OCI-LY7 (cell line): Measurements from ENCODE around the gene FIGN. TPM values are rescaled to one million over a fixed set of nuclear protein-coding genes. Genes with fewer than 3 reads are reported as not detected.

Experiments
- BruUV-seq: library from RNA; stranded (reverse); fragments of 400-500 nt; replicated peaks from 2 replicates; lab custom pipeline; 2021; lab: Mats Ljungman, UMichigan
- CTCF ChIA-PET: fragments of 300-600 bp; sonication (Branson Sonifier 250); formaldehyde crosslinking; loops from one replicate; lab custom pipeline; 2022; ENCODE audit warnings: antibody characterized with exemption; ENCODE audit not compliant: unreplicated experiment; lab: Charles Lee
- POLR2A ChIA-PET: fragments of 300-600 bp; sonication (Branson Sonifier 250); formaldehyde crosslinking; loops from one replicate; lab custom pipeline; 2022; ENCODE audit warnings: antibody characterized with exemption; lab: Charles Lee
- DNase-seq: peaks from one replicate; pipeline ENCODE4 v3.0.0-alpha.2; 2015; ENCODE audit warnings: low spot score
- H2AFZ ChIP-seq: fragments of 200-600 bp; sonication (generic), shearing (Covaris generic); 2 replicates; pipeline ENCODE4 v1.6.1; 2014; ENCODE audit warnings: mild to moderate bottlenecking, antibody characterized with exemption, low read length, moderate library complexity
- H3K27ac ChIP-seq: fragments of 200-600 bp; sonication (generic); 2 replicates; pipeline ENCODE4 v1.5.1; 2014; ENCODE audit warnings: mixed run types, low read depth, mild to moderate bottlenecking, moderate library complexity, low read length, inconsistent platforms; ENCODE audit not compliant: poor library complexity, severe bottlenecking
- H3K36me3 ChIP-seq: fragments of 200-600 bp; sonication (generic); 2 replicates; pipeline ENCODE4 v1.6.1; 2014; ENCODE audit warnings: mild to moderate bottlenecking, antibody characterized with exemption, low read length, moderate library complexity, mixed read lengths; ENCODE audit not compliant: insufficient read depth
- H3K4me1 ChIP-seq: fragments of 200-600 bp; sonication (generic); 2 replicates; pipeline ENCODE4 v1.5.1; 2014; ENCODE audit warnings: mild to moderate bottlenecking, low read length; ENCODE audit not compliant: insufficient read depth, poor library complexity, severe bottlenecking
- H3K4me2 ChIP-seq: fragments of 200-600 bp; sonication (generic); 2 replicates; pipeline ENCODE4 v1.6.1; 2014; ENCODE audit warnings: mild to moderate bottlenecking, low read length
- H3K4me3 ChIP-seq: fragments of 200-600 bp; sonication (generic); 2 replicates; pipeline ENCODE4 v1.5.1; 2014; ENCODE audit warnings: mild to moderate bottlenecking, low read depth, low read length; ENCODE audit not compliant: poor library complexity, severe bottlenecking
- H3K79me2 ChIP-seq: fragments of 200-600 bp; sonication (generic); 2 replicates; pipeline ENCODE4 v1.6.1; 2016; ENCODE audit warnings: low read depth, mild to moderate bottlenecking, low read length, moderate library complexity, mixed read lengths; ENCODE audit not compliant: insufficient read depth
- H3K9me2 ChIP-seq: fragments of 200-600 bp; sonication (generic); 2 replicates; pipeline ENCODE4 v1.6.1; 2016; ENCODE audit warnings: mild to moderate bottlenecking, low read length, mixed read lengths; ENCODE audit not compliant: insufficient read depth
- H3K9me3 ChIP-seq: fragments of 200-600 bp; sonication (generic); 2 replicates; pipeline ENCODE4 v1.6.1; 2014; ENCODE audit warnings: mild to moderate bottlenecking, mixed run types, low read length, mixed read lengths
- H4K20me1 ChIP-seq: fragments of 200-600 bp; sonication (generic); 2 replicates; pipeline ENCODE4 v1.6.1; 2014; ENCODE audit warnings: mild to moderate bottlenecking, antibody characterized with exemption, low read length, moderate library complexity, mixed read lengths; ENCODE audit not compliant: insufficient read depth
- EZH2phosphoT487 ChIP-seq: fragments of 200-600 bp; sonication (generic); IDR thresholded peaks from 2 replicates; pipeline ENCODE4 v1.6.1; 2018; ENCODE audit warnings: low read depth, borderline replicate concordance, mild to moderate bottlenecking, mixed run types, antibody characterized with exemption, low read length, moderate library complexity, mixed read lengths
- intact Hi-C: fragments of 100-400 bp; cut with micrococcal nuclease; formaldehyde crosslinking; loops from one replicate; pipeline ENCODE4 v1.10.0; 2022; ENCODE audit not compliant: unreplicated experiment
- total RNA-seq, 2 experiments: library from RNA; depleted of rRNA in 1 of 2; stranded (reverse); fragments of >200 nt in 1 of 2; shearing (Covaris generic) in 1 of 2; gene quantifications; 2 replicates each; pipeline ENCODE4 v1.2.3, GENCODE V29; 2014 to 2022
- TF ChIP-seq, protein P1 (sequence below): fragments of 200-600 bp; sonication (generic); conservative IDR thresholded peaks from 2 replicates; pipeline ENCODE4 v1.5.1; 2014; ENCODE audit warnings: mild to moderate bottlenecking, antibody characterized with exemption, low read length, moderate library complexity, mixed read lengths

Gene FIGN
- total RNA-seq, 2 experiments from 2014 or later = not detected

GRCh38 chr2:163716101-163716500, 19.7 kb downstream of the FIGN start:
- POLR2A ChIA-PET = no interaction called here
- Histone ChIP-seq H3K4me1 (no peaks in the 10 kb centered on the region), H3K27ac (no peak overlapping the region), H2AFZ (no peak overlapping the region), H3K79me2 (no peaks in the 10 kb centered on the region), H3K9me3 (no peaks in the 10 kb centered on the region), H4K20me1 (no peaks in the 10 kb centered on the region), H3K4me2 (no peak overlapping the region), H3K36me3 (no peaks in the 10 kb centered on the region), H3K4me3 (no peak overlapping the region), H3K9me2 (no peaks in the 10 kb centered on the region)
- BruUV-seq = no TSS peak
- CTCF ChIA-PET = no interaction called here
- no peak for TF ChIP-seq EZH2phosphoT487
- TF ChIP-seq, protein P1, sequence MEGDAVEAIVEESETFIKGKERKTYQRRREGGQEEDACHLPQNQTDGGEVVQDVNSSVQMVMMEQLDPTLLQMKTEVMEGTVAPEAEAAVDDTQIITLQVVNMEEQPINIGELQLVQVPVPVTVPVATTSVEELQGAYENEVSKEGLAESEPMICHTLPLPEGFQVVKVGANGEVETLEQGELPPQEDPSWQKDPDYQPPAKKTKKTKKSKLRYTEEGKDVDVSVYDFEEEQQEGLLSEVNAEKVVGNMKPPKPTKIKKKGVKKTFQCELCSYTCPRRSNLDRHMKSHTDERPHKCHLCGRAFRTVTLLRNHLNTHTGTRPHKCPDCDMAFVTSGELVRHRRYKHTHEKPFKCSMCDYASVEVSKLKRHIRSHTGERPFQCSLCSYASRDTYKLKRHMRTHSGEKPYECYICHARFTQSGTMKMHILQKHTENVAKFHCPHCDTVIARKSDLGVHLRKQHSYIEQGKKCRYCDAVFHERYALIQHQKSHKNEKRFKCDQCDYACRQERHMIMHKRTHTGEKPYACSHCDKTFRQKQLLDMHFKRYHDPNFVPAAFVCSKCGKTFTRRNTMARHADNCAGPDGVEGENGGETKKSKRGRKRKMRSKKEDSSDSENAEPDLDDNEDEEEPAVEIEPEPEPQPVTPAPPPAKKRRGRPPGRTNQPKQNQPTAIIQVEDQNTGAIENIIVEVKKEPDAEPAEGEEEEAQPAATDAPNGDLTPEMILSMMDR = no peak
- DNase-seq = no peak
- intact Hi-C loops = no loop called here

GRCh38 chr2:163715668-163716067, 20.1 kb downstream of the FIGN start:
- no TSS peak for BruUV-seq
- POLR2A ChIA-PET = no interaction called here
- no peaks in the 10 kb centered on the region for H3K79me2 ChIP-seq
- no peak for DNase-seq
- no peaks in the 10 kb centered on the region for H3K4me1 ChIP-seq
- no peaks in the 10 kb centered on the region for H4K20me1 ChIP-seq
- no peaks in the 10 kb centered on the region for H3K9me2 ChIP-seq
- no peak overlapping the region for H3K4me2 ChIP-seq
- intact Hi-C loops = no loop called here
- no peak for TF ChIP-seq EZH2phosphoT487
- TF ChIP-seq, protein P1 = no peak
- H3K27ac ChIP-seq = no peak overlapping the region
- H3K36me3 ChIP-seq = no peaks in the 10 kb centered on the region
- H2AFZ ChIP-seq = no peak overlapping the region
- H3K4me3 ChIP-seq = no peak overlapping the region
- no peaks in the 10 kb centered on the region for H3K9me3 ChIP-seq
- CTCF ChIA-PET = no interaction called here

GRCh38 chr2:163715199-163715598, 20.6 kb downstream of the FIGN start:
- TF ChIP-seq EZH2phosphoT487 = no peak
- Histone ChIP-seq H3K79me2 (no peaks in the 10 kb centered on the region), H2AFZ (no peak overlapping the region), H4K20me1 (no peaks in the 10 kb centered on the region), H3K4me2 (no peak overlapping the region), H3K4me3 (no peak overlapping the region), H3K4me1 (no peaks in the 10 kb centered on the region), H3K9me2 (no peaks in the 10 kb centered on the region), H3K36me3 (no peaks in the 10 kb centered on the region), H3K9me3 (no peaks in the 10 kb centered on the region), H3K27ac (no peak overlapping the region)
- POLR2A ChIA-PET = no interaction called here
- no peak for DNase-seq
- CTCF ChIA-PET = no interaction called here
- BruUV-seq = no TSS peak
- intact Hi-C loops = no loop called here
